HFF-Myc (cell line): ENCODE measurements around the gene TMEM107.
A peak's percentile ranks its signal among the peaks of the same experiment; 100 is the strongest.

Experiments used
- DNase-seq: peaks from one replicate; pipeline ENCODE4 v3.0.0-alpha.2; 2011; ENCODE audit warnings: low read depth; ENCODE audit errors: extremely low read depth
- H3K4me3 ChIP-seq: replicated peaks from 2 replicates; pipeline ENCODE4 v1.5.1; 2011; ENCODE audit warnings: low read depth, mild to moderate bottlenecking, control low read depth, low read length
- CTCF ChIP-seq: IDR thresholded peaks from 2 replicates; pipeline ENCODE4 v1.5.1; 2012; ENCODE audit warnings: mild to moderate bottlenecking, low read depth, low read length, control low read depth; ENCODE audit errors: missing control alignments

TMEM107 gene

GRCh38 chr17:8125947-8126490, 50.2 kb downstream of the TMEM107 start:
- no peak for TF ChIP-seq CTCF
- H3K4me3 ChIP-seq, result peak overlapping the region; percentile 60
- no peak for DNase-seq

- DNase-seq, result no peak
- TF ChIP-seq CTCF, result no peak
- H3K4me3 ChIP-seq, result peak overlapping the region; percentile 60
Measured at GRCh38 chr17:8125154-8125946, 50.8 kb downstream of the TMEM107 start.

- DNase-seq, result no peak
- H3K4me3 ChIP-seq, result peak overlapping the region; percentile 60
Measured at GRCh38 chr17:8124350-8125153, 51.6 kb downstream of the TMEM107 start.

GRCh38 chr17:8123695-8124349, 52.4 kb downstream of the TMEM107 start, which contains the start of gene HES7:
TSS of gene HES7 (minus strand) at chr17:8124106. CDS start at chr17:8124084, 22 bp downstream.
- DNase-seq, result no peak
- no peak for TF ChIP-seq CTCF
- peak within 1 kb of the TSS; percentile 60 for H3K4me3 ChIP-seq

More at GRCh38 chr17:8124350-8125153, 51.6 kb downstream of the TMEM107 start:
- TF ChIP-seq CTCF, result no peak

GRCh38 chr17:8122924-8123694, 53.1 kb downstream of the TMEM107 start:
- DNase-seq, result no peak
- peak overlapping the region; percentile 60 for H3K4me3 ChIP-seq
- TF ChIP-seq CTCF, result no peak
